Colonic mucosa (tissue), 4 donors: ENCODE data around the gene GPC4. TPM values are rescaled to one million over a fixed set of nuclear protein-coding genes. Genes with fewer than 3 reads are reported as not detected.

Experiments used
- DNase-seq: peaks from one replicate; pipeline ENCODE4 v3.0.0-alpha.2; 2020
- H3K27ac ChIP-seq: fragments of 200-600 bp; one replicate; pipeline ENCODE4 v1.8.0; 2021
- H3K27me3 ChIP-seq: fragments of 200-600 bp; one replicate; pipeline ENCODE4 v1.8.0; 2021
- H3K36me3 ChIP-seq: fragments of 200-600 bp; one replicate; pipeline ENCODE4 v1.8.0; 2021
- H3K4me1 ChIP-seq: fragments of 200-600 bp; one replicate; pipeline ENCODE4 v1.8.0; 2021; ENCODE audit warnings: mild to moderate bottlenecking
- H3K4me3 ChIP-seq: fragments of 200-600 bp; one replicate; pipeline ENCODE4 v1.8.0; 2021
- H3K9ac ChIP-seq, 2 donors: one replicate each; pipeline ENCODE4 v1.7.0; 2013; ENCODE audit warnings: control low read depth in 2 of 2, low read depth in 2 of 2, low read length in 2 of 2
- H3K9me3 ChIP-seq: fragments of 200-600 bp; one replicate; pipeline ENCODE4 v1.8.0; 2021
- CTCF ChIP-seq: fragments of 200-600 bp; IDR thresholded peaks from one replicate; pipeline ENCODE4 v1.8.0; 2022; ENCODE audit warnings: antibody characterized with exemption, mild to moderate bottlenecking
- intact Hi-C: fragments of 100-400 bp; cut with DNase I; formaldehyde crosslinking; loops from one replicate; pipeline ENCODE4 v1.14.1; 2022
- total RNA-seq, 2 donors: library from RNA; stranded (reverse); fragmentation: NEBNext Ultra II Directional in 1 of 2; extraction: Animal tissue kit (Norgen Biotek cat#: 25700) in 1 of 2; gene quantifications; one replicate each; pipeline ENCODE4 v1.2.1, GENCODE V29; 2021
- donor health status: healthy.
- donor health status: DM: no; HTN: no; CAD: no.
- donor health status: DM: no; HTN: no; CAD: no.

GPC4 gene
- total RNA-seq, 2 donors from 2014 or later = 15.4 to 20.9 TPM

DNA sequence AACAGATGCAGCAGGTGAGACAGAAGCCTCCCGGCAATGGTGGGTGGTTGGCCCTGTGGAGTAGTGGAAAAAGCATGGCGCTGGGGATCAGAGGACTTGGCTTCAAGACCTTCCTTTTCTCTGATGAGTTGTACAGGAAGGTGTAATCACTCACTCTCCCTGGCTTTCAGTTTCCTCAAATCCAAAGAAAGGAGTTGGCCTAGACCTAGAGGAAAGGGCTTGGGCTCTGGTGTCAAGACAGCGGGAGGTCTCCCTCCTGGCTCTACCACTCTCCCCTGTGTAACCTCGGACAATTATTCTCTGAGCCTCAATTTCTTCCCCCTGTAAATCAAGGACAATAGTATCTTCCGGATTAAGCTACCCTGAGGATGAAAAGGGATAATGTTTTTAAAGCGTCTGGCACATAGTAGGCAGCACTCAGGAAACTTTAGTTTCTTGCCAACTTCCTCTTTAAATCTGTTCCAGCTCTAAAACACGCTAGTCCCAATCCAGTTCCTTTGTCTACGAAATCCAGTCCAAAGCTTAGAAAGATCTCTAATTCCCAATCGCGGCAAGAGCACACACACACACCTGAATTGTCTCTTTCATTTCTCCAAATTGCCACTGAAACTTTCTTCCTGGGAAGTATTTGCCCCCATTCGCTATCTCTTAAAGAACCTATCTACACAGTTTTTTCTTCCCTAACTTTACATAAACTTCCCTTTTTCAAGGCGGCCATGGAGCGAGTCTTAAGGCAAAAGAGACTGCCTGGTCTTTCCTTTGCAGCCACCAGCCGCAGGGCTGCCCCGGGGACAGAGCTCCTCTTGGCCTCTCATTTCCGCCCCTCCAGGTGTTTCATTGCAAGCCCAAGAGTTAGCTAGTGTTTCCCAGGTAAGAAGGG lies 29.9 kb upstream of the GPC4 start:
- Histone ChIP-seq H3K27ac (no peak overlapping the region), H3K9ac (no peak overlapping the region), H3K4me1 (no peaks in the 10 kb centered on the region), H3K36me3 (no peaks in the 10 kb centered on the region), H3K9me3 (no peaks in the 10 kb centered on the region), H3K4me3 (peak overlapping the region; percentile 7), H3K27me3 (no peaks in the 10 kb centered on the region)
- intact Hi-C loops = no loop called here
- no peak for TF ChIP-seq CTCF
- peak; percentile 34 for DNase-seq

GRCh38 chrX:133444196-133444595 lies 28.9 kb upstream of the GPC4 start:
- Histone ChIP-seq H3K9me3 (no peaks in the 10 kb centered on the region), H3K27me3 (no peaks in the 10 kb centered on the region), H3K4me3 (no peak overlapping the region), H3K9ac (no peak overlapping the region), H3K36me3 (no peaks in the 10 kb centered on the region), H3K4me1 (no peaks in the 10 kb centered on the region), H3K27ac (no peak overlapping the region)
- no peak for TF ChIP-seq CTCF
- intact Hi-C loops = no loop called here
- no peak for DNase-seq

DNA sequence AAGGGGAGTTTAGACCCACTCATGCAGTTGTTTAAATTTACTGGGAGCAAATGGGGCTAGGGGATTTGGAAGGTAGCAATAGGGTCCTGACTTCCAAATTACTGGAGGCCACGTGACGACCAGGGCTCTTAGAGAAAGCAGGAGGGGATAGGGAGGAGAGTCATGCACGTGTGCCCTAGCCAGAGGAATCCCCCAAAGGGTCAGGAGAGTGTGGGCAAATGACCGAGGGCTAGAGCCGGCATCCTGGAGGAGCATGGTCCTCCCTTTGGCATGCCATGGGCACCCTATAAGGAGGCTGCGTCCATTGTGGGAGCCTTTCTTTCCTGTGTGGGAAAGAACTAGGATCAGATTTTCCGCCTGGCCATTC lies 25.5 kb upstream of the GPC4 start:
- Histone ChIP-seq H3K36me3 (no peaks in the 10 kb centered on the region), H3K27me3 (no peaks in the 10 kb centered on the region), H3K9me3 (no peaks in the 10 kb centered on the region), H3K4me1 (no peaks in the 10 kb centered on the region), H3K27ac (no peak overlapping the region), H3K9ac (no peak overlapping the region), H3K4me3 (no peak overlapping the region)
- intact Hi-C loops = no loop called here
- no peak for DNase-seq
- no peak for TF ChIP-seq CTCF

- no peak overlapping the region for H3K27ac ChIP-seq
- TF ChIP-seq CTCF = no peak
- H3K4me1 ChIP-seq = no peaks in the 10 kb centered on the region
Observed at GRCh38 chrX:133440081-133440796, 24.9 kb upstream of the GPC4 start.

GRCh38 chrX:133437766-133438165 lies 22.5 kb upstream of the GPC4 start:
- no peak for TF ChIP-seq CTCF
- Histone ChIP-seq H3K9me3 (no peaks in the 10 kb centered on the region), H3K4me3 (no peak overlapping the region), H3K27me3 (no peaks in the 10 kb centered on the region), H3K4me1 (no peaks in the 10 kb centered on the region), H3K36me3 (no peaks in the 10 kb centered on the region), H3K9ac (no peak overlapping the region), H3K27ac (no peak overlapping the region)
- intact Hi-C loops = no loop called here
- no peak for DNase-seq

More at GRCh38 chrX:133440081-133440796, 24.9 kb upstream of the GPC4 start:
- Histone ChIP-seq H3K36me3 (no peaks in the 10 kb centered on the region), H3K9ac (no peak overlapping the region), H3K4me3 (no peak overlapping the region), H3K27me3 (no peaks in the 10 kb centered on the region), H3K9me3 (no peaks in the 10 kb centered on the region)
- no peak for DNase-seq
- intact Hi-C loops = no loop called here
